SU-DHL-6 (cell line): ENCODE results near the gene POFUT2.

Experiments used
- H2AFZ ChIP-seq: fragments of 200-600 bp; sonication (generic); 2 replicates; pipeline ENCODE4 v1.6.1; 2014; ENCODE audit warnings: low read depth, mild to moderate bottlenecking, moderate library complexity, mixed read lengths, antibody characterized with exemption, low read length; ENCODE audit not compliant: severe bottlenecking
- H3F3A ChIP-seq: fragments of 200-600 bp; shearing (Covaris generic); 2 replicates; pipeline ENCODE4 v1.6.0; 2016; ENCODE audit warnings: antibody characterized with exemption, mild to moderate bottlenecking; ENCODE audit not compliant: insufficient read depth
- H3K27ac ChIP-seq: fragments of 200-600 bp; sonication (generic); 2 replicates; pipeline ENCODE4 v1.5.1; 2016; ENCODE audit warnings: low read depth, mild to moderate bottlenecking, low read length, moderate library complexity, mixed read lengths
- H3K27me3 ChIP-seq: fragments of 200-600 bp; sonication (generic), shearing (Covaris generic); 2 replicates; pipeline ENCODE4 v1.6.0; 2014; ENCODE audit warnings: mild to moderate bottlenecking, low read length
- H3K36me3 ChIP-seq: fragments of 200-600 bp; sonication (generic); 2 replicates; pipeline ENCODE4 v1.6.1; 2014; ENCODE audit warnings: mild to moderate bottlenecking, low read length, mixed read lengths
- H3K4me2 ChIP-seq: fragments of 300-600, 200-600 bp; shearing (Covaris generic), sonication (generic); 2 replicates; pipeline ENCODE4 v1.6.0; 2014; ENCODE audit warnings: low read length, low read depth, mild to moderate bottlenecking; ENCODE audit not compliant: poor library complexity, severe bottlenecking
- H3K4me3 ChIP-seq: fragments of 200-600 bp; sonication (generic); 2 replicates; pipeline ENCODE4 v1.5.1; 2014; ENCODE audit warnings: antibody characterized with exemption, low read length, mild to moderate bottlenecking, mixed read lengths; ENCODE audit not compliant: insufficient read depth, poor library complexity, severe bottlenecking
- H3K79me2 ChIP-seq: fragments of 200-600 bp; sonication (generic); 2 replicates; pipeline ENCODE4 v1.6.1; 2014; ENCODE audit warnings: mild to moderate bottlenecking, low read length, moderate library complexity; ENCODE audit not compliant: insufficient read depth
- H3K9ac ChIP-seq: fragments of 200-600 bp; sonication (generic); 2 replicates; pipeline ENCODE4 v1.7.0; 2014; ENCODE audit warnings: mild to moderate bottlenecking, low read length
- H3K9me2 ChIP-seq: fragments of 200-600 bp; sonication (generic); replicated peaks from 2 replicates; pipeline ENCODE4 v1.6.1; 2014; ENCODE audit warnings: low read length; ENCODE audit not compliant: insufficient read depth
- H3K9me3 ChIP-seq: fragments of 200-600 bp; sonication (generic); 2 replicates; pipeline ENCODE4 v1.6.1; 2014; ENCODE audit warnings: low read length, mixed read lengths; ENCODE audit not compliant: insufficient read depth
- H4K20me1 ChIP-seq: fragments of 200-600 bp; sonication (generic); 2 replicates; pipeline ENCODE4 v1.6.1; 2014; ENCODE audit warnings: low read depth, mild to moderate bottlenecking, antibody characterized with exemption, low read length, moderate library complexity, mixed read lengths
- CTCF ChIP-seq: fragments of 200-600 bp; sonication (generic); IDR thresholded peaks from one replicate; pipeline ENCODE4 v1.5.1; 2017; ENCODE audit warnings: antibody characterized with exemption, mild to moderate bottlenecking, low read length, moderate library complexity; ENCODE audit not compliant: insufficient read depth, poor library complexity, severe bottlenecking
- EZH2phosphoT487 ChIP-seq: fragments of 200-600 bp; sonication (generic), shearing (Covaris generic); conservative IDR thresholded peaks from 2 replicates; pipeline ENCODE4 v1.6.1; 2018; ENCODE audit warnings: mild to moderate bottlenecking, antibody characterized with exemption, low read length, moderate library complexity, mixed read lengths

POFUT2 gene

GRCh38 chr21:45253633-45254459, 33.8 kb downstream of the POFUT2 start:
- no peaks in the 10 kb centered on the region for H4K20me1 ChIP-seq
- TF ChIP-seq CTCF (no peak), EZH2phosphoT487 (no peak)
- no peaks in the 10 kb centered on the region for H3K27me3 ChIP-seq
- H3F3A ChIP-seq: no peaks in the 10 kb centered on the region
- no peaks in the 10 kb centered on the region for H3K36me3 ChIP-seq
- no peak overlapping the region for H3K9ac ChIP-seq
- H3K9me3 ChIP-seq: no peaks in the 10 kb centered on the region
- H3K4me3 ChIP-seq: no peak overlapping the region
- no peak overlapping the region for H2AFZ ChIP-seq
- no peak overlapping the region for H3K4me2 ChIP-seq
- H3K9me2 ChIP-seq: no peaks in the 10 kb centered on the region
- H3K27ac ChIP-seq: no peak overlapping the region
- H3K79me2 ChIP-seq: no peaks in the 10 kb centered on the region

- TF ChIP-seq EZH2phosphoT487 (no peak), CTCF (no peak)
- Histone ChIP-seq H3K79me2 (no peaks in the 10 kb centered on the region), H2AFZ (no peak overlapping the region), H3K9me2 (no peaks in the 10 kb centered on the region), H3K27me3 (no peaks in the 10 kb centered on the region), H3K4me3 (no peak overlapping the region), H3K9ac (no peak overlapping the region), H3K36me3 (no peaks in the 10 kb centered on the region), H3F3A (no peaks in the 10 kb centered on the region), H4K20me1 (no peaks in the 10 kb centered on the region), H3K27ac (no peak overlapping the region), H3K9me3 (no peaks in the 10 kb centered on the region), H3K4me2 (no peak overlapping the region)
Measured at GRCh38 chr21:45253180-45253579, 34.5 kb downstream of the POFUT2 start.

- no peaks in the 10 kb centered on the region for H3K9me2 ChIP-seq
- no peak overlapping the region for H3K4me3 ChIP-seq
- no peak overlapping the region for H2AFZ ChIP-seq
- no peaks in the 10 kb centered on the region for H4K20me1 ChIP-seq
- H3K36me3 ChIP-seq: no peaks in the 10 kb centered on the region
- H3K79me2 ChIP-seq: no peaks in the 10 kb centered on the region
- H3K27me3 ChIP-seq: no peaks in the 10 kb centered on the region
- no peaks in the 10 kb centered on the region for H3K9me3 ChIP-seq
- H3K4me2 ChIP-seq: no peak overlapping the region
- no peak overlapping the region for H3K9ac ChIP-seq
- H3K27ac ChIP-seq: no peak overlapping the region
- H3F3A ChIP-seq: no peaks in the 10 kb centered on the region
- no peak for TF ChIP-seq CTCF
Measured at GRCh38 chr21:45252448-45252925, 35.2 kb downstream of the POFUT2 start.
